Choroid plexus epithelial cell (primary cell): ENCODE data around the gene FAAH2.
"Not testable (repeated sequence)": the region's sequence is repeated elsewhere in the genome, so short reads cannot be mapped to it uniquely, and the experiment has no call there.

Experiments used
- DNase-seq: peaks from one replicate; pipeline ENCODE4 v3.0.0-alpha.2; 2010; ENCODE audit warnings: low read depth
- H3K4me3 ChIP-seq: 2 replicates; pipeline ENCODE4 v1.5.1; 2011; ENCODE audit warnings: low read depth, mild to moderate bottlenecking, control low read depth, low read length, moderate library complexity
- CTCF ChIP-seq: conservative IDR thresholded peaks from 2 replicates; pipeline ENCODE4 v1.5.1; 2011; ENCODE audit warnings: low read depth, mild to moderate bottlenecking, control low read depth, inconsistent platforms, low read length, moderate library complexity

Gene FAAH2

DNA sequence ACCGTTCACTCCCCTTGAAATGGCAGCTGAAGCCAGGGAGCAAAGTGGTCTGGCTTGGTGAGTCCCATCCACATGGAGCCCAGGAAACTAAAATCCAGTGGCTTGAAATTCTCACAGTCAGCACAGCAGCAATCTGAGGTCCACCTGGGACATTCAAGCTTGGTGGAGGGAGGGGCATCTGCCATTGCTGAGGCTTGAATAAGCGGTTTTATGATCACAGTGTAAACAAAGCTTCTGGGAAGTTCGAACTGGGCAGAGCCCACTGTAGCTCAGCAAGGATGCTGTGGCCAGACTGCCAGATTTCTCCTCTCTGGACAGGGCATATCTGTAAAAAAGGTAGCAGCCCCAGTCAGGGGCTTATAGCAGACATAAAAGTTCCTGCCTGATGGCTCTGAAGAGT lies 15.5 kb upstream of the FAAH2 start:
- no peak for DNase-seq
- H3K4me3 ChIP-seq: no peak overlapping the region
- TF ChIP-seq CTCF: no peak

- no peak for DNase-seq
- TF ChIP-seq CTCF: no peak
- H3K4me3 ChIP-seq: no peak overlapping the region
Observed at GRCh38 chrX:57282568-57282967, 3.9 kb upstream of the FAAH2 start.

DNA sequence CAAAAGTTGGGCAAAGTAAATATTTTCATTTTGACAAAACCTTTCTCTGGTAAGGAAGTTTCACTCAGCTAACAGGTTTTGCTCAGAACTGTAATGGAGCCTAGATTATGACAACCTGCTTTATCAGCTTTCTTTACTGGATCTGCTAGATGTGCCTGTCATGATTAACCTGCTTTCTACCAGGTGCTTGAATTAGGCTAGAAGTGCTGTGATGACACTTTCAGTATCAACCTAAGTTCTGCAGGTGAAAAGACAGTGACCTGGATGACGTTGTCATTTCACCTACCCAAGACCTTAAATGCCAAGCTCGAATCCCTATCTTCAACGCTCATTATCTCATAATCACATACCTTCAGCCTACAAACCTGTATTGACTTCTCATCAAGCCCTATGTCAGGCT lies 1.5 kb upstream of the FAAH2 start:
- no peak for DNase-seq
- no peak for TF ChIP-seq CTCF
- no peak overlapping the region for H3K4me3 ChIP-seq

GRCh38 chrX:57289089-57289488 lies 2.6 kb downstream of the FAAH2 start:
- H3K4me3 ChIP-seq: no peak overlapping the region
- TF ChIP-seq CTCF: no peak
- no peak for DNase-seq

DNA sequence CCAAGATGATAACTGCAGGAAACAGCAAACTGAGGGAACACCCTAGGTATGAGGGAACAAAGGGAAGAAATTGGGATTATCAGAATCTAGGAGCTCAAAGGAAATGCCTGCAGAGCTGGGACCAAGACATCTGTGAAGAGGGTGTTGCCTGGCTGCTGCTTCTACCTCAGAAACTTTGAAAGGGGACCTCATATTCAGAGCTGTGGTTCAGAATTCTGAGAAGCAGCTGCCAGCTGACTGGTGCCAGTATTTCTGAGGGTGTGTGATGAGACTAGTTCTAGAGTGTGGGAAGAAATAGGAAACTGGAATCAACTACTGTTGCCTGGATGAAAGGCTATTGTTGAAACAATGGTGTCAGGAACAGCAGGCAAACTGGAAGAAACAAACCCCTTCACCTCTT lies 8.5 kb downstream of the FAAH2 start:
- DNase-seq: no peak
- no peak for TF ChIP-seq CTCF
- H3K4me3 ChIP-seq: no peak overlapping the region

DNA sequence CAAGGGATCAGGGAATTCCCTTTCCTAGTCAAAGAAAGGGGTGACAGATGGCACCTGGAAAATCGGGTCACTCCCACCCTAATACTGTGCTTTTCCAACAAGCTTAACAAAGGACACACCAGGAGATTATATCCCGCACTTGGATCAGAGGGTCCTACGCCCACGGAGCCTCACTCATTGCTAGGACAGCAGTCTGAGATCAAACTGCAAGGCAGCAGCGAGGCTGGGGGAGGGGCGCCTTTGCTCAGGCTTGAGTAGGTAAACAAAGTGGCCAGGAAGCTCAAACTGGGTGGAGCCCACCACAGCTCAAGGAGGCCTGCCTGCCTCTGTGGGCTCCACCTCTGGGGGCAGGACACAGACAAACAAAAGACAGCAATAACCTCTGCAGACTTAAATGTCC lies 9.2 kb downstream of the FAAH2 start:
- not testable (repeated sequence) for H3K4me3 ChIP-seq

GRCh38 chrX:57313583-57314215 lies 27.2 kb downstream of the FAAH2 start:
- no peak for TF ChIP-seq CTCF
- no peak overlapping the region for H3K4me3 ChIP-seq
- no peak for DNase-seq

More for the DNA sequence above, 9.2 kb downstream of the FAAH2 start:
- not testable (repeated sequence) for DNase-seq

DNA sequence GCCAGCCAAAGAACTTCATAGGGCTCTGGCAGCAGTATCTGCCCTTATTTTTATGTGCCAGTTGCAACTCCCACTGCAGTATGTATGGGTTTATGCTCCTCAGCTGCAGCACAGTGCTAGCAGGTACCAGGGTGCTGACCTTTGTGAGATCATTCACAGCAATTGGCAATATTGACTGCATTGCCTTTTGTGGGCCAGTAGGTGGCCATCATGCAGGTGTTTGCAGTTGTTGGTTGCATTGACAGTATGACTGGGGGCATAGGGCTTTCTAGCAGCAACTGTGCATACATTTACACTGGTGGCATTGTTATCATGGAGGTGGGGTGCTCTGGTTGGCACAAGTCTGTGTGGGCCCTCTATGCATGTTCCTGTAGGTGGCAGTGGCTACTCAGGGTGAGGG lies 42.5 kb downstream of the FAAH2 start:
- no peak for DNase-seq
- TF ChIP-seq CTCF: no peak
- no peak overlapping the region for H3K4me3 ChIP-seq

DNA sequence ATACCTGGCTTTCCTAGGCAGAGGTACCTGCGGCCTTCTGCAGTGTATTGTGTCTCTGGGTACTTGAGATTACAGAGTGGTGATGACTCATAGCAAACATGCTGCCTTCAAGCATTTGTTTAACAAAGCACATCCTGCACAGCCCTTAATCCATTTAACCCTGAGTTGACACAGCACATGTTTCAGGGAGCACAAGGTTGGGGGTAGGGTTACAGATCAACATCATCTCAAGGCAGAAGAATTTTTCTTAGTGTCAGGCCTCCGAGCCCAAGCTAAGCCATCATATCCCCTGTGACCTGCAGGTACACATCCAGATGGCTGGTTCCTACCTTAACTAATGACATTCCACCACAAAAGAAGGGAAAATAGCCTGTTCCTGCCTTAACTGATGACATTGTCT lies 49.3 kb downstream of the FAAH2 start:
- not testable (repeated sequence) for DNase-seq, H3K4me3 ChIP-seq
